K562 treated with DMSO at 1 percent for 48 hours (cell line): Measurements from ENCODE around the gene ZNF445. TPM values are rescaled to one million over a fixed set of nuclear protein-coding genes. Genes with fewer than 3 reads are reported as not detected.

Source experiments
- total RNA-seq: library from RNA; unstranded; fragments of 300-600 nt; gene quantifications from 2 replicates; pipeline ENCODE4 v1.2.3, GENCODE V29; 2022; ENCODE audit warnings: low replicate concordance; ENCODE audit errors: extremely low read depth

ZNF445 gene
- not detected in 2 replicates for total RNA-seq

GRCh38 chr3:44477312-44478030, at the start of gene ZNF445:
ZNF445 (minus strand) TSS chr3:44477670; CDS start chr3:44455549, 22,121 bp downstream.

Other genes starting within 250 kb of the ZNF445 start
- not detected in 2 replicates for gene TOPAZ1, start 235.8 kb downstream of the ZNF445 start, total RNA-seq
- gene TCAIM, start 138.9 kb downstream of the ZNF445 start, total RNA-seq: not detected in 2 replicates
- gene ZKSCAN7, start 77.5 kb upstream of the ZNF445 start, total RNA-seq: not detected in 2 replicates
- not detected in 2 replicates for gene ZNF660, start 107.3 kb upstream of the ZNF445 start, total RNA-seq
- gene ZNF197, start 147.4 kb upstream of the ZNF445 start, total RNA-seq: not detected in 2 replicates
- gene ZNF35, start 171.1 kb upstream of the ZNF445 start, total RNA-seq: not detected in 2 replicates
- gene ZNF502, start 235.0 kb upstream of the ZNF445 start, total RNA-seq: not detected in 2 replicates